HG03025 (cell line): Measurements from ENCODE around the gene CLEC7A.

ENCODE experiments used
- ATAC-seq: cut with Tn5 transposase; IDR thresholded peaks from one replicate; pipeline ENCODE4 v1.9.1; 2021; ENCODE audit warnings: mild to moderate bottlenecking, moderate library complexity; ENCODE audit not compliant: unreplicated experiment, low FRiP score

CLEC7A gene

DNA sequence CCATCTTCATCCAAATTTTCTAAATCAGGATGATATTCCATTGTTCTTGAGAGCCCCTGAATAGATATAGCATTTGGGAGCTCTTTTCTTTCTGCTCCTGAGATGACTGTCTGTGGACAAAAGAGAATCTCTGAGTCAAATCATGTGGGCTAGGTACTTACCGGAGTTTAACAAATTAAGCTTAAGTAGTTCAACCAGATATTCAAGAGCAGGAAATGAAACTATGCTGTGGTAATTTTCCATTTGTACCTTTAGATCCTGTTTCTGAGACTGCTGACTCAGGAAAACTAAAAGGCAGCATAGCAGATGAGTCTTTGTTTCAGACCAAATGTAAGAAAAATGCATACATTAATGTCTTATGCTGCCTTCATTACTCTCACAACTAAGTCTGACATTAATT, at the start of gene CLEC7A:
TSS of gene CLEC7A (minus strand) at position 158 of the 400 bp plus-strand sequence. CDS start at position 41, 117 bp downstream.
- ATAC-seq = no peak

DNA sequence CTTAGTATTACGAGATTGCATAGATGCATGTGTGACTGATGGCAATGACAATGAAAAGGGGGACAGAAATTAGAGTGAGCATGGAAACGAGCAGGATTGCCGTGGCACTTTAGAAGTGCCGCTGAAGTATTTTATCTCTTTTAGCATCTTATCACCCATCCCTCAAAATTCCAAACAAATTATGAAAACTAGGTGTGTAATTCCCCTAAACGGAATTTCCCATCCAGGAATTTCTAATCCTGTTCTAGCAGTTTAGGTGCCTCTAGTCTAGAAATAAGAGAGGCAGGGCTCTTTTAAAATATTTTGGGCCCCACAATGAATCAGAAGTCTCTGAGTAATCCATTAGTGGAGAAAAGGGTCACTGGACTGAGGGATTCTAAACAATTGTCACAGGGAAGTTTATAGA, 49.8 kb upstream of the CLEC7A start:
- no peak for ATAC-seq

DNA sequence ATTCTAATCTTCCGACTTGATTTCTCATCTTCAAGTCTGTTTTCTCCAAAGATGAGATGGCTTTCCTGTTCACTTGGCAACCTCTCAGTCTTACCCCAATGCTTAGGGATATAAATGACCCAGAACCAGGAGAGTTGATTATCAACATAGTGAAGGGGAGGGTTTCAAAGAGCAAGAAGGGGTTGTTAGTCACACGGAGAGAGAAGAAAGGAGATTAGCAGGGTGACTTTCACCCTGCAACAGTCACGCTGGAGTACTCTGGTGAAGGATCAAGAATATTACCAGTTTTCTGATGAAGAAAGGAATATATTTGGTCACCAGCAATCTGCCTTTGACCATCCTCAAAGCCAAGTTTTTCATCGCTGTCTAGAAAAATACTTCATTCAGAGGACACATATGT, 48.8 kb upstream of the CLEC7A start, which contains the start of gene TMEM52B:
TSS of gene TMEM52B (plus strand) at position 212 of the 400 bp plus-strand sequence. CDS start 543 bp downstream, outside the sequence.
- no peak for ATAC-seq

DNA sequence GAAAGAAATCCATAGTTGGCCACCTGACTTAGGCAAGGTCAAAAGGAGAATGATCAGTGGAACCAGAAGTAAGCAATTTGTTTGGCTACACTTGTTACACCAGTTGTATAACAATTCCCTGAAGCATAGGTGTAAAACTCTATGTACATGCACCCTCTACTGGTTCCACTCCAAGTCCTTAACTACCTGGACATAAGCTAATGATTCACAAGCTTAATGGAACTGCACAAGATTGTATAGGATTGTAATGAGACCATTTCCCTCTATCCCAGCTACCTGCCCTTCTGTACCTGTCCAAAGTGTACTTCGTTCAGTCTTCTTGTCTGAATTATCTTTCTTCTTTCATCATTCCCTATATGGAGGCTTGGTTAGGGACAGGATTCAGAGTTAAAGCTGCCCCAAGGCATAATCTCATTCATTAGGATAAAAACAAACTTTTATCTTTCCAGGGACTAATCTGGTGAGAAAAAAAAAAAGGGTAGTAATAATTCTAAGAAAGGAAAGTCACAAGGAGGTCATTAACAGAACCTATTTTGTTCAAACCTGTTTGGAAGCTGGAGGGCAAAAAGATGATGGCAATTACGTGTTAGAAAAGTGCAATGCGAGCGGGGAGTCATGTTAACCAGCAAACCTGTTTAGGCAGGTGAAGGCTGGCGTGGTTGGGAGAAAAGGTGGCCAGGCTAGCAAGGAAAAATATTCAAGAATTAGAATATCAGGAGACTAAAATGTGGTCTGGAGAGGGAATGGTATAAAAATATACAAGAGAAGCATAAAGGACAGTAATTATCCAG, 46.0 kb upstream of the CLEC7A start:
- no peak for ATAC-seq

DNA sequence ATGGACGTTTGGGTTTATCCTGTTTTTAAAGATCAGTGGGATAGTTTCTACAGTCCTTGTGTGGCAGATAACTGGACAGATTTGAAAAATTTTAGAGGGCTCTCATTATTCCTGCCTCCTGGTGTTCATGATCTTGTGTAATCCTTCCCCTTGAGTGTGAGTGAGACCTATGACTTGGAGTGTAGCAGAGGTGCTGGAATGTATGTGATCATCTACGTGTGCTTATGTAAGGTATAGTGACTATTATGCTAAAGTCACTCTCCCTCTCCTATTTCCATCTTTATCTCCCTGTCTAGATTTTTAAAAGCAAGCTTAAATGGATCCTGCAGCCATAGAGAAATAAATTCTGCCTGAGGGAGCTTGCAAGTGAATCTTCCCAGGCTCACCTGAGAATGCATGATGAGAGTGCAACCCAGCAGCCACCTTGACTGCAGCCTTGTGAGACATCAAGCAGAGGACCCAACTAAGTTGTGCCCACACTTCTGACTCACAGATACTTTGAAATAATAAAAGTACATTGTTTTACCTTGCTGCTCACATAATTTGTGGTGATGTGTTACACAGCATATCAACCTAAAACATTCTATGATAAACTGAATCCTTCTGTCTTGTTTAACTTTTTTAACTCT, 45.1 kb upstream of the CLEC7A start:
- ATAC-seq = no peak

DNA sequence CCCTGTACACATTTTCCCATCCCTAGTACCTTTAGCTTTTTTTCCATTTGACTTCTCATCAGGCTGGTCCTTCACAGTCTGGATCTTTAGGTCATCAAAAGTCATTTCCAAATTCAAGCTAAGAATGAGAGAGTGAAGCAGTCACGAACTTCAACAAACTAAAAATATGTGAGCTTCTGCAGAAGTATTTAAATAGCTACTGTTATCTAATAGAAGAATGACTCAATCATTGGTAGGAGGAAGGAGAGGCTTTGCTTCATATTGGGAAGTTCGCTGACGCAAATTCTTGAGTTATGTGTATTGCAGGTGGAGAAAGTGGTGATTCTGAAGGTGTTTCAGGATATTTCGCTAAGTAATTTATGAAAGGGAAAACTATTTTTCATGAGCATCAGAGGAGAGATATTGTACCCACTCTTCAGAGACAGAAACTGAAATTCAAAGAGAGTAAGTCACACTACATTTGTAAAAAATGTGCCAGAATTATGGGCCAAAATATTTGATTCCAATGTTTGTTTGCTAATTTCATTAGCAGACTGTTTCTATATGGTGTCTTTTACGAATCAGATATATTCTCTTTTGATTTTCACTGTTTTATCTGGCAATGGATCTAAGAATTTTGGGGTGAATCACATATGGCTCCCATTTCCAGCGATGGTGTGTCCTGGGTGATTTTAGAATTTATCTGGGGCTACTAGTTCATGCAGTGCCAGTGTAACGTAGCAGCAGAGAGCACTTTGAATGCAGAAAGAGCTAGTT, 42.2 kb upstream of the CLEC7A start, which contains the start of gene OLR1:
TSS of gene OLR1 (minus strand) at position 160 of the 756 bp plus-strand sequence. CDS start at position 105, 55 bp downstream.
- no peak for ATAC-seq

DNA sequence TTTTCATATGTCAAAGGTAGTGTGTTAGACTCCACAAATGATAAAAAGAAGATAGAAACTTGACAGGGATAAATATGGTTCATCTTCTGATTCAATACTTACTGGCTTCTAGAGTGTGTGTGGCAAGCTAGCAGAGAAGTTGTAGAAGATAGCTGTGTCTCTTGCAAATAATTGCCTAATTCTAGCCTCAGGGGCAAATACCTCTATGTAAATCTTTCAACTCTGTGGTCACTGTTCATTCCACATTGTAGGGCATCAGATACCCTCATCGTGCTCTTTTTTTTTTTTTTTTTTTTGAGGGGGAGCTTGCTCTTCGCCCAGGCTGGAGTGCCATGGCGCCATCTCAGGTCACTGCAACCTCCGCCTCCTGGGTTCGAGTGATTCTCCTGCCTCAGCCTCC, 40.2 kb upstream of the CLEC7A start:
- ATAC-seq = no peak

DNA sequence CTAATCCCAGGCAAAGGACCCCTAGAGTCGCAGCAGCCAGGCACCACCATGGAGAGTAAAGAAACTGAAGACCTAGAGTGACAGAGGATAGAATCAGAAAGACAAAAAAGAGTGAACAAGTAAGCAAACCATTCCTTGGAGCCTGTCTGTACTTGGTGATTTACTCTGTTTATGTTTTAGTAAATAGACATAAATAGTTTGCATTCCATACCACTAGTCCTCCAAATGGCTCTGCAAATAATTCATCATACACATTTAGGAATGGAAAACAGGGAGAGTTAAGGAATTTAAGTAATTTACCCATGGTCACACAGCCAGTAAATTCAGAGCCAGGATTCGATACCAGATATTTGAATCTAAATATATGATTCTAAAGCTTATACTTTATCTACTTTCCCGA, 39.1 kb upstream of the CLEC7A start:
- no peak for ATAC-seq

DNA sequence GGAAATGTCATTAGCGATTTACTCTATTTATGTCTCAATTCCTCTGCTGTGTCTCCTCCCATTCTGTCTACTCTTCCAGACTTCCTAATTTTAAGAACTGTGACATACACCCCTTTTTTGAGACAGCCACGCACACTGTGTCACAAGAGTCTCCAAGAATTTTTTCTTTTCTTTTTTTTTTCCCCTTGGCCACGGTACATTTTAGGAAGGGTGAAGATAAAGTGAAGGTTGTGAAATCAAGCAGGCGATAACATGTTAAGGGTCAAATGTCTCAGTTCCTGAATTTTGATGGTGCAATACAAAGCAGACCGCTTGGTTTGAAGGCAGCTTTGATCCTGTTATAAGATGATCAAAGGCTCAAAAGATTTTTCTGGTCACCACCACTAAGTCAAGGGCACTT, 37.6 kb upstream of the CLEC7A start:
- no peak for ATAC-seq

DNA sequence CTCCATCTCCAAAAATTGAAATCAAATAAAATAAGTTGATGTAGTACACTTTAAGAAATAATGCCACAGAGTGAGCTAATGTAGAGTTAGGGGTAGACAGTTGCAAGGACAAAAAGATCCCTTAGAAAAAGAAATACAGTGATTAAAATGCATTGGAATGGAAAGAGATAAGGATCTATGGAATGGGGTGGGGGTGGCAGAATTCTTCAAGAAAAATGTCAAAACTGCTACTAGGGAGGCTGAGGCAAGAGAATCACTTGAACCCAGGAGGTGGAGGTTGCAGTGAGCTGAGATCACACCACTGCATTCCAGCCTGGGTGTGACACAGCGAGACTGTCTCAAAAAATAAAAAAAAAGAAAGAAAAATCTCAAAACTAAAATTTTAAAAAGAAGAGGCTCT, 35.4 kb upstream of the CLEC7A start:
- ATAC-seq = no peak

DNA sequence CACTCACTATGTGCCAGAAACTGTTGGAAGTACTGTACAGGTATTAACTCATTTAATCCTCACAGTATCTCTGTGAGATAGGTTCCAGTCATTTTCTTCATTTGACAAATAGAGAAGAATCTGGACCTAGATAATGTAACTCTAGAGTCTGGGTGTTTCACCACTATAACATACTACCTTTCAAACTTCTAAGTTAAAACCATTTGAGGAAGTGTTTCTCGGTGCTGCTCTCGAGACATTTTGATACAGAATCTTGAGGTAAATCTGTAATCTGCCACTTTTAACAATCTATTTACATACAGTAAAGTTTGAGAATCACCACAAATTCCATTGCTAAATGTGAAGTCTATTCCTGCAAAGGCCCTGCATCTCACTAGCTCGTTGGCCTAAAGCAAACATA, 33.1 kb upstream of the CLEC7A start:
- ATAC-seq = no peak

DNA sequence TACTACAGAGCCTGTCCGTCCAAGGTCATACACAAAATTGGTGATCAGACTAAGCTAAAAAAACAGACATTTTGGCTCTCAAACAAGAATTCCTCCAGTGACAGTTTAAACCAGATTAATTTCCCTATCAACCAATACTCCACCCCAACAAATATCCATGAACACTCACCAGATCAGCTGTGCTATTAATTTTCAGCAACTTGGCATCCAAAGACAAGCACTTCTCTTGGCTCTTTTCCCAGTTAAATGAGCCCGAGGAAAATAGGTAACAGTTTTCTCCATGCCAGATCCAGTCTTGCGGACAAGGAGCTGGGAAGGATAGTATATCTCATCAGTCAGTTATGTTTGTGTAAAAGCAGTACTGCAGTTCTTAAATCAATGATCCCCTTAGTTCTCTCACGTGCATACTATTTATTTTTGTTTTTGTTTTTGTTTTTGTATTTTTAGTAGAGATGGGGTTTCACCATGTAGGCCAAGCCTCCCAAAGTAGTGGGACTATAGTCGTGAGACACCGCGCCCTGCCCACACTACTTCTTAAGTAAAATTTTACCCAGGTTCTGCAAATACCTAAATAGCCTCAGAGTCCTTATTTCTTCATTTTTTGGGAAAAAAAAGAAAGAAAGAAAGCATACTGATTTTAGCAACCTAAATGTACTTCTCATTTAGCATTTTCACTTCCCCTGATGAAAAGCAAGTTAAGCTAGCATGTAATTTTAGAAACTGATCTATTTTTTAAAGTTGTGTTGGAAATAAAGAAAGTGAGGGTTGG, 30.8 kb upstream of the CLEC7A start:
- ATAC-seq = no peak

DNA sequence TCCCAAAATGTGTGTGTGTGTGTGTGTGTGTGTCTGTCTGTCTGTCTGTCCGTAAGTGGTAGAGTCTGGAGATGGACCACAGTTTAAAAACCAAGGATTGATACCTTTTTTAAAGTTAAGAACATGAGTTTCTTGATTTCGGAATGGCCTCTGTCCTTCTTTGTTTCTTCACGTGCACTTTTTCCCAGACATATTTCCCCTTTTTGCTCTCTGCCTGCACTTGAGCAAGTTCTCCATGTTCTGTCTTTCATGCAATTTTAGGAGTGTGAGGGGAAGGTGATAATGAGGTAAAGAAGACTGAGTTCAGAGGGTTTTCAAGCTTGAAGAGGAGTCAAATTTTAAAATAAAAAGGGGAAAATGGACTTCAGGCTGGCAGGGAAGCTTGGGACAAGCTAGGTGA, 29.3 kb upstream of the CLEC7A start:
- no peak for ATAC-seq

DNA sequence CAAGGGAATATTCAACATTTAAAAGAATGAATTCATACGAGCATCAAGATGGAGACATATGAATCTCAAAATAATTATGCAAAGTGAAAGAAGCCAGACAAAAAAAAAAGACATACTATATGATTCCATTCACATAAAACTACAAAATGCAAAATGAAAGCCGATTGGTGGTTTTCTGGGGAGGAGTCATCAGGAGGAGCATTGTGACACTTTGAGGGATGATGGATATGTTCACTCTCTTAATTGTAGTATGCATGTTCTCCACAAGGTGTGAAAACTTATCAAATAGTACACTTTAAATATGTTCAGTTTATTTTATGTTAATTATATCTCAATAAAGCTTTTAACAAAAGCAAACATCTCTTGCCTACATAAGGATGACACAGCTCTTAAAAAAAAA, 28.4 kb upstream of the CLEC7A start:
- no peak for ATAC-seq

DNA sequence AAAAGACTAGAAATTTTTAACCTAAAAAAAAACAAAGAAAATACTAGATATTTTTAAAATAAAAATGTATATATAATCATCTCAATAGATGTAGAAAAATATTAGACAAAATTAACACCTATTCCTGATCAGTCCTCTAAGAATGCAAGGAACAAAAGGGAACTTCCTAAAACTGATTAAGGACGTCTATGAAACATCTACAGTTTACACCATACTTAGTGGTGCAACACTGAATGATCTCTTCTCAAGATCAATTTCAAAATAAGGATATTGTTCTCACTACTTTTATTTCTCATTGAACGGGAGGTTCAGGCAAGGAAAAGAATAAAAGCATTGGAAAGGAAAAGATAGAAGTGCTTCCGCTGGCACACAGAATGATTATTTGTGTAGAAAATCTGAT, 26.0 kb upstream of the CLEC7A start:
- no peak for ATAC-seq

DNA sequence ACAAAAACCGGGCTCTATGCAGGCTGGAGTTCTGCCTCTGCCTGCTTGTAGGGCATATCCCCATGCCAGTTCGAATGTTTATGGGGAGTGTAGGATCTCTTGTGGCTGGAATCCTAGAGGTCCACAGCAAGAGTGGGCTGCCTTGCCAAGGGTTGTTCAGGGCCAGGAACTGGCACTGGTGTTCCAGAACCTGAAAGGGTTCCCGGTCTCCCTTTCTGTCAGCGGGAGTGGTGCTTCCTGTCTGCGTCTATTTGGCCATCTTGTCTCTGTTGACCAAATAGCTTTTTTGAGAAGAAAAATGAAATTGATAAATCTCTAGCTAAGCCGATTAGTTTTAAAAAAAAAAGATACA, 24.1 kb upstream of the CLEC7A start:
- ATAC-seq = no peak

DNA sequence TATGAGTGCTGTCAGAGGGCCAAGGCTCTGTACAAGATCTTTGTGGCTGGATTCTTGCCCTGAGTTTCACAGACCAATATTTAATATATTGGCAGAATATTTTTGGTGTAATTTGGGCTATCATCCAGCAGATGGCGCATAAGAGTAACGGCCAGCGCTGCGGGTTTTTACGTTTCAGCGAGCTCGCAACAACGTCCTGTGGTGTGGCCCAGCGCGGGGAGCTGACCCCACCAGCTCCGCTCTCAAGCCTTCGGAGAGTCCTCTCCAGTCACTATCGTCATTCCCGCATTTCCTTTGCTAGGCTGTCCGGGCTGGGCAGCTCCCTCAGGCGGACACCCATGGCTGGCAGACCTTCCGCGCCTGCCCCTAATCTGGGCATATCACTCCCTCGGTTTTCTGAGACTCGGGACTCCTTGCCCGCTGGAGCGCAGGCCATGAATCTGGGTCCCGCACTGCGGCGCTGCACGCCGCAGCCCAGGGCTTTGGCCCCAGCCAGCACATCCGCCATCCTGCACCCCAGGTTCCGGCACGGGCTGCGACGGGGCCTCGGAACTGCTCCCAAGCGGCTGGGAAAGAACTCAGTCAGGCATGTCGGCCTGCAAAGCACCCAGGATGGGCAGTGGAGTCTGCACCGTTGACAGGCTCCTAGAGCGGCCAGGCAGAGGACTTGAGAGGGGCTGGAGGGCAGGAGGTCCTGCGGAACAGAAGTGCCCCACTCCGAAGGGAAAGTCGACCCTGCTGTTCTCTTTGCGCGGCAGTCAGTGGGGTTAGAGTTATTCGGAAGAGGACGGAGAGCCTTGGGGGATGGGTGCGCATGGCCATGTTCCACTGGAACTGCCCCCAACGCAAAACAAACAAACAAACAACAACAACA, 23.5 kb upstream of the CLEC7A start:
- ATAC-seq = no peak

DNA sequence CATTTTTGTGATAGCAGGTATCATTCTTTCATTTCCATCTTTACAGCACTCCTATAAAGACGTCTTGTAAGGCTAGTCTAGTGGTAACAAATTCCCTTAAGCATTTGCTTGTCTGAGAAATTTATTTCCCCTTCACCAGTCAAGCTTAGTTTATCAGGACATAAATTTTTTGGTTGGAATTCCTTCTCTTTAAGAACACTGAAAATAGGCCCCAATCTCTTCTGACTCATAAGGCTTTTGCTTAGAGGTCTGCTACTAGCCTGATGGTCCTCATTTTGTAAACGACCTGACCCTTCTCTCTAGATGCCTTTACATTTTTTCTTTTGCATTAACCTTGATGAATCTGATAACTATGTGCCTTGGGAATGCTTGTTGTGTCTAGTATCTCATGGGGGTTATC, 21.6 kb upstream of the CLEC7A start:
- ATAC-seq = no peak

DNA sequence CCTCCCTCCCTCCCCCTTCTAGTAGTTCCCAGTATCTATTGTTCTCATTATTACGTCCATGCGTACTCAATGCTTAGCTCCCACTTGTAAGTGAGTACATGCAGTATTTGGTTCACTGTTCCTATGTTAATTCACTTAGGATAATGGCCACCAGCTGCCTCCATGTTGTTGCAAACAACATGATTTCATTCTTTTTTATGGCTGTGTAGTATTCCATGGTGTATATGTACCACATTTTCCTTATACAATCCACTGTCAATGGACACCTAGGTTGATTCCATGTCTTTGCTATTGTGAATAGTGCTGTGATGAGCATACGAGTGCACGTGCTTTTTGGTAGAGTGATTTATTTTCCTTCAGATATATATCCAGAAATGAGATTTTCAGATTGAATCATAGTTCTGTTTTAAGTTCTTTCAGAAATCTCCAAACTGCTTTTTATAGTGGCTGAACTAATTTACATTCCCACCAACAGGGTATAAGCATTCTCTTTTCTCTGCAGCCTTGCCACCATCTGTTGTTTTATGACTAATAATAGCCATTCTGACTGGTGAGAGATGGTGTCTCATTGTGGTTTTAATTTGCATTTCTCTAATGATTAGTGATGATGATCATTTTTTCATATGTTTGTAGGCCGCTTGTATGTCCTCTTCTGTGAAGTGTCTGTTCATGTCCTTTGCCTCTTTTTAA, 17.9 kb upstream of the CLEC7A start:
- no peak for ATAC-seq
